HepG2 (cell line): ENCODE data around the gene HYAL2. TPM values are rescaled to one million over a fixed set of nuclear protein-coding genes. Genes with fewer than 3 reads are reported as not detected.

Experiments
- CAMTA2 ChIP-seq: sonication (generic); formaldehyde crosslinking; IDR thresholded peaks from 2 replicates; pipeline ENCODE4 v1.4.0; 2020; ENCODE audit warnings: mild to moderate bottlenecking, missing genetic modification reagents, borderline replicate concordance
- DNMT3B ChIP-seq: conservative IDR thresholded peaks from 2 replicates; pipeline ENCODE4 v1.6.1; 2016; ENCODE audit warnings: missing biosample characterization, control low read depth
- DR1 ChIP-seq: sonication (generic); formaldehyde crosslinking; IDR thresholded peaks from 2 replicates; pipeline ENCODE4 v1.8.0; 2021; ENCODE audit warnings: mild to moderate bottlenecking, missing genetic modification reagents, inconsistent platforms
- FOXK1 ChIP-seq: sonication (generic); formaldehyde crosslinking; IDR thresholded peaks from 2 replicates; pipeline ENCODE4 v1.4.0; 2020; ENCODE audit warnings: low read depth, missing genetic modification reagents, borderline replicate concordance
- HMGXB3 ChIP-seq: sonication (generic); formaldehyde crosslinking; IDR thresholded peaks from 2 replicates; pipeline ENCODE4 v1.4.0; 2020; ENCODE audit warnings: missing genetic modification reagents, borderline replicate concordance
- KDM4B ChIP-seq: sonication (generic); formaldehyde crosslinking; IDR thresholded peaks from 2 replicates; pipeline ENCODE4 v1.4.0; 2020; ENCODE audit warnings: missing genetic modification reagents
- KDM6A ChIP-seq: IDR thresholded peaks from 2 replicates; pipeline ENCODE4 v1.6.1; 2016; ENCODE audit warnings: low read depth
- KLF12 ChIP-seq: sonication (generic); formaldehyde crosslinking; IDR thresholded peaks from 2 replicates; pipeline ENCODE4 v1.4.0; 2020; ENCODE audit warnings: missing genetic modification reagents, borderline replicate concordance
- MBNL3 ChIP-seq: fragments of 250-450 bp; sonication (Bioruptor Pico); conservative IDR thresholded peaks from 2 replicates; pipeline ENCODE4 v1.8.0; 2022; ENCODE audit warnings: mild to moderate bottlenecking, inconsistent platforms
- MTA3 ChIP-seq: sonication (generic); formaldehyde crosslinking; IDR thresholded peaks from 2 replicates; pipeline ENCODE4 v1.4.0; 2020; ENCODE audit warnings: missing genetic modification reagents
- NCOA1 ChIP-seq: sonication (generic); formaldehyde crosslinking; IDR thresholded peaks from 2 replicates; pipeline ENCODE4 v1.9.0; 2021; ENCODE audit warnings: missing genetic modification reagents
- RARG ChIP-seq: sonication (generic); formaldehyde crosslinking; IDR thresholded peaks from 2 replicates; pipeline ENCODE4 v1.4.0; 2020; ENCODE audit warnings: low read depth, mild to moderate bottlenecking, missing genetic modification reagents
- RXRA ChIP-seq: sonication (generic); formaldehyde crosslinking; IDR thresholded peaks from 2 replicates; pipeline ENCODE4 v1.5.1; 2020; ENCODE audit warnings: missing genetic modification reagents
- SAFB2 ChIP-seq: sonication (generic); formaldehyde crosslinking; IDR thresholded peaks from 2 replicates; pipeline ENCODE4 v1.5.1; 2020; ENCODE audit warnings: missing genetic modification reagents, low read depth, mild to moderate bottlenecking, borderline replicate concordance
- SNAPC5 ChIP-seq: sonication (generic); formaldehyde crosslinking; IDR thresholded peaks from 2 replicates; pipeline ENCODE4 v1.8.1; 2023; ENCODE audit warnings: mild to moderate bottlenecking, missing genetic modification reagents, borderline replicate concordance
- SNRNP70 ChIP-seq: fragments of 200-400 bp; formaldehyde crosslinking; IDR thresholded peaks from 2 replicates; pipeline ENCODE4 v1.6.1; 2017; ENCODE audit warnings: mild to moderate bottlenecking, low read depth, low read length, moderate library complexity
- TEAD2 ChIP-seq: sonication (generic); formaldehyde crosslinking; IDR thresholded peaks from 2 replicates; pipeline ENCODE4 v1.9.0; 2021; ENCODE audit warnings: missing genetic modification reagents
- TIGD3 ChIP-seq: sonication (generic); formaldehyde crosslinking; IDR thresholded peaks from 2 replicates; pipeline ENCODE4 v1.5.1; 2020; ENCODE audit warnings: mild to moderate bottlenecking, missing genetic modification reagents, borderline replicate concordance
- WIZ ChIP-seq: sonication (generic); formaldehyde crosslinking; IDR thresholded peaks from 2 replicates; pipeline ENCODE4 v1.5.1; 2020; ENCODE audit warnings: mild to moderate bottlenecking, missing genetic modification reagents
- ZNF160 ChIP-seq: sonication (generic); formaldehyde crosslinking; IDR thresholded peaks from 2 replicates; pipeline ENCODE4 v1.8.0; 2022; ENCODE audit warnings: mild to moderate bottlenecking, inconsistent platforms, missing genetic modification reagents
- ZNF383 ChIP-seq: sonication (generic); formaldehyde crosslinking; IDR thresholded peaks from 2 replicates; pipeline ENCODE4 v1.4.0; 2020; ENCODE audit warnings: missing genetic modification reagents, mild to moderate bottlenecking, borderline replicate concordance
- polyA plus RNA-seq, 8 experiments: library from polyadenylated mRNA; depleted of rRNA in 3 of 8; stranded (reverse) in 7 of 8; unstranded in 1 of 8; fragments of >200 nt; fragmentation: Illumina TruSeq in 4 of 8; extraction: Trizol in 4 of 8; gene quantifications; 2 replicates each; pipeline versions ENCODE4 v1.2.1 to v1.2.3, GENCODE V29; 2011 to 2016; ENCODE audit warnings: low read depth in 4 of 8, missing spikeins in 1 of 8, mixed read lengths in 1 of 8; ENCODE audit not compliant: insufficient read depth in 1 of 8
- total RNA-seq, 5 experiments: library from RNA; depleted of rRNA; stranded (reverse); fragments of >200 nt; fragmentation: Illumina TruSeq; extraction: Trizol; gene quantifications; 2 replicates each; pipeline ENCODE4 v1.2.3, GENCODE V29; 2016; ENCODE audit warnings: low read depth in 1 of 5
- TF ChIP-seq, protein P1 (sequence below): IDR thresholded peaks from 2 replicates; pipeline ENCODE4 v1.6.1; 2016; ENCODE audit warnings: mild to moderate bottlenecking

HYAL2 gene
- total and polyA plus RNA-seq, 2 of the 13 experiments (the other 11 are each of a cell fraction or from before 2014, with no cell fraction given), result 76.2 to 102 TPM

DNA sequence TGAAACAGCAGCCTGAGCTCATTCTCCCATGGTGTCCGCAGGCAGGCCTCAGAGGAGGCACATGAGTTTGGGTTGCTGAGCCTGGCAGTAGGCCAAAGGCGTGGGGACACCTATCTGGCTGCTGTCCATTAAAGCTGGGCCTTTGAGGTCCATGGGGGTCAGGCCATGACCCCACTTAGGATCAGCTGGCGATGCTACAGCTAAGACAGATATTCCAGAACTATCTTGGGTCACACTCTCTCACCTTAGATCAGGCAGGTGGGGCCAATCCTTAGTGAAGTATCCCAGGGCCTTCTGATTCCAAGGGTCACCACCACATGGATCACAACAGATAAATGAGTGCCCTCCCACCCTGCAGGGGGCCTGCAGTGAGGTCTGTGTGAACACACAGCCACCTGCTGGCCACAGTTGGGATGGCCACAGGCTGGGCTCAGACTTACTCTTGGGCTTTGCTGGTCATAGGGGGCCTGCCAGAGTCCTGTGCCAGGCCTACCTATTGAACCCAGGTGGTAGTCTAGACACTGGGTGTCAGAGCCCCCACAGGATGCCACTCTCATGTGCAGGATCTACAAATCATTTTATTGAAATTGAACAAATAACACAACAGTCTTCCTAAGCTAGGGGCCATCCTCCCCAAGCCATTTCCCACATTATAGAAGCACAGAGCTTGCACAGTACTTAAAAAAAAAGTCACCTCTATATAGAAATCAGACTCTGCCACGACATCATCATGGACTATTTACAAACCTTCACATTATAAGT, 2.0 kb upstream of the HYAL2 start (continued):
- TF ChIP-seq ZNF383 (CRISPR knock-in tag), result 0 out of 2 replicates have a peak, but pooled peaks have one; percentile 25
- TF ChIP-seq WIZ (CRISPR knock-in tag), result no peak
- TF ChIP-seq TIGD3 (CRISPR knock-in tag), result no peak
- TF ChIP-seq, protein P1, sequence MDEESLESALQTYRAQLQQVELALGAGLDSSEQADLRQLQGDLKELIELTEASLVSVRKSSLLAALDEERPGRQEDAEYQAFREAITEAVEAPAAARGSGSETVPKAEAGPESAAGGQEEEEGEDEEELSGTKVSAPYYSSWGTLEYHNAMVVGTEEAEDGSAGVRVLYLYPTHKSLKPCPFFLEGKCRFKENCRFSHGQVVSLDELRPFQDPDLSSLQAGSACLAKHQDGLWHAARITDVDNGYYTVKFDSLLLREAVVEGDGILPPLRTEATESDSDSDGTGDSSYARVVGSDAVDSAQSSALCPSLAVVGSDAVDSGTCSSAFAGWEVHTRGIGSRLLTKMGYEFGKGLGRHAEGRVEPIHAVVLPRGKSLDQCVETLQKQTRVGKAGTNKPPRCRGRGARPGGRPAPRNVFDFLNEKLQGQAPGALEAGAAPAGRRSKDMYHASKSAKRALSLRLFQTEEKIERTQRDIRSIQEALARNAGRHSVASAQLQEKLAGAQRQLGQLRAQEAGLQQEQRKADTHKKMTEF (CRISPR knock-in tag), result peak; percentile 48; the same call in 1 of the 2 replicates
- peak; percentile 69 for TF ChIP-seq RXRA (CRISPR knock-in tag)
- TF ChIP-seq HMGXB3, result no peak
- no peak for TF ChIP-seq TEAD2 (CRISPR knock-in tag)
- TF ChIP-seq FOXK1 (CRISPR knock-in tag), result peak; percentile 44; the same call in 1 of the 2 replicates
- no peak for TF ChIP-seq DNMT3B (CRISPR knock-in tag)
- peak; percentile 28; the same call in 1 of the 2 replicates for TF ChIP-seq NCOA1 (CRISPR knock-in tag)
- TF ChIP-seq SNAPC5, result no peak
- no peak for TF ChIP-seq DR1 (CRISPR knock-in tag)
- TF ChIP-seq KDM4B, result no peak
- TF ChIP-seq ZNF160 (CRISPR knock-in tag), result no peak
- TF ChIP-seq RARG (CRISPR knock-in tag), result no peak
- TF ChIP-seq MBNL3 (CRISPR knock-in tag), result no peak
- TF ChIP-seq KDM6A, result no peak
- TF ChIP-seq MTA3 (CRISPR knock-in tag), result no peak
- TF ChIP-seq SNRNP70, result no peak
- TF ChIP-seq KLF12 (CRISPR knock-in tag), result no peak
- no peak for TF ChIP-seq CAMTA2
- no peak for TF ChIP-seq SAFB2
